ENCODE results near the gene ZNF593OS. TPM values are rescaled to one million over a fixed set of nuclear protein-coding genes. Genes with fewer than 3 reads are reported as not detected.

The ZNF593OS gene
- total RNA-seq, 2 experiments from 2014 or later = not detected

GRCh38 chr1:26212726-26213125 is 41.1 kb upstream of the ZNF593OS start:
- H3K4me3 Mint-ChIP-seq = no peak overlapping the region
- no peak overlapping the region for H3K27ac ChIP-seq (ENCODE audit: low read depth in 1 of 2, low read length in 2 of 2)
- CTCF ChIA-PET = interaction anchor here (2.5 kb wide), 1 partner anchor 21 kb away, joined by 7 read pairs; the partner anchor contains the start of gene CEP85
- H3K4me3 ChIP-seq (ENCODE audit: low read length) = no peak overlapping the region
- H3K27ac Mint-ChIP-seq = no peak overlapping the region
- no peaks in the 10 kb centered on the region for H3K36me3 ChIP-seq (ENCODE audit: insufficient read depth, low read length)
- no peaks in the 10 kb centered on the region for H3K9me3 ChIP-seq (ENCODE audit: control insufficient read depth in 1 of 2, insufficient read depth in 1 of 2, low read length in 2 of 2)
- H3K9me3 Mint-ChIP-seq = no peaks in the 10 kb centered on the region
- TF ChIP-seq CTCF (IDR thresholded peaks at IDR 0.05) = no peak
- no peaks in the 10 kb centered on the region for H3K36me3 Mint-ChIP-seq (ENCODE audit: low read depth)
- no peaks in the 10 kb centered on the region for H3K4me1 Mint-ChIP-seq (ENCODE audit: low read depth)
- DNase-seq (no peak), ATAC-seq (ENCODE audit: poor library complexity) (no peak)
- H3K27me3 Mint-ChIP-seq = no peaks in the 10 kb centered on the region
- POLR2A ChIA-PET = interaction anchor here (1.3 kb wide), 1 partner anchor 11 kb away, joined by 4 read pairs; no protein-coding TSS in a partner anchor
- H3K27me3 ChIP-seq (ENCODE audit: control insufficient read depth in 1 of 2, insufficient read depth in 2 of 2, low read length in 2 of 2) = no peaks in the 10 kb centered on the region
- intact Hi-C loops (cut with DNase I, micrococcal nuclease) = no loop called here
- no peaks in the 10 kb centered on the region for H3K4me1 ChIP-seq (ENCODE audit: insufficient read depth, low read length)

- no peak overlapping the region for H3K4me3 Mint-ChIP-seq
- no peak overlapping the region for H3K4me3 ChIP-seq (ENCODE audit: low read length)
- TF ChIP-seq CTCF (IDR thresholded peaks at IDR 0.05) = no peak
Observed at GRCh38 chr1:26210147-26210870, 38.7 kb upstream of the ZNF593OS start.

GRCh38 chr1:26203642-26204318 is 32.1 kb upstream of the ZNF593OS start:
- H3K27me3 Mint-ChIP-seq = no peaks in the 10 kb centered on the region
- ChIA-PET POLR2A (no interaction called here), CTCF (interaction anchor here (1.2 to 1.4 kb wide), 2 partner anchors 34 to 117 kb away, joined by 3 read pairs; partner anchors contain the start of gene ZNF593)
- H3K9me3 Mint-ChIP-seq = no peaks in the 10 kb centered on the region
- no peak overlapping the region for H3K27ac ChIP-seq (ENCODE audit: low read depth in 1 of 2, low read length in 2 of 2)
- peaks cover 23% of the 10 kb centered on the region for H3K4me1 Mint-ChIP-seq (ENCODE audit: low read depth)
- DNase-seq (no peak), ATAC-seq (ENCODE audit: poor library complexity) (no peak)
- TF ChIP-seq CTCF (IDR thresholded peaks at IDR 0.05) = no peak
- H3K4me3 Mint-ChIP-seq = no peak overlapping the region
- no peaks in the 10 kb centered on the region for H3K9me3 ChIP-seq (ENCODE audit: control insufficient read depth in 1 of 2, insufficient read depth in 1 of 2, low read length in 2 of 2)
- intact Hi-C loops (cut with DNase I, micrococcal nuclease) = no loop called here
- H3K4me1 ChIP-seq (ENCODE audit: insufficient read depth, low read length) = peaks cover 34% of the 10 kb centered on the region
- no peaks in the 10 kb centered on the region for H3K36me3 Mint-ChIP-seq (ENCODE audit: low read depth)
- H3K36me3 ChIP-seq (ENCODE audit: insufficient read depth, low read length) = no peaks in the 10 kb centered on the region
- no peak overlapping the region for H3K4me3 ChIP-seq (ENCODE audit: low read length)
- no peak overlapping the region for H3K27ac Mint-ChIP-seq
- no peaks in the 10 kb centered on the region for H3K27me3 ChIP-seq (ENCODE audit: control insufficient read depth in 1 of 2, insufficient read depth in 2 of 2, low read length in 2 of 2)

More at GRCh38 chr1:26210147-26210870, 38.7 kb upstream of the ZNF593OS start:
- Mint-ChIP-seq H3K36me3 (ENCODE audit: low read depth) (no peaks in the 10 kb centered on the region), H3K4me1 (ENCODE audit: low read depth) (no peaks in the 10 kb centered on the region), H3K9me3 (no peaks in the 10 kb centered on the region), H3K27ac (no peak overlapping the region), H3K27me3 (no peaks in the 10 kb centered on the region)
- H3K4me1 ChIP-seq (ENCODE audit: insufficient read depth, low read length) = no peaks in the 10 kb centered on the region
- ChIA-PET POLR2A (no interaction called here), CTCF (interaction anchor here (0.8 to 1.9 kb wide), 4 partner anchors 8 to 207 kb away, joined by 3 to 6 read pairs (median 6); partner anchors contain the start of genes CEP85 and ZNF593)
- H3K27me3 ChIP-seq (ENCODE audit: control insufficient read depth in 1 of 2, insufficient read depth in 2 of 2, low read length in 2 of 2) = no peaks in the 10 kb centered on the region
- intact Hi-C loops (cut with DNase I, micrococcal nuclease) = no loop called here
- no peaks in the 10 kb centered on the region for H3K9me3 ChIP-seq (ENCODE audit: control insufficient read depth in 1 of 2, insufficient read depth in 1 of 2, low read length in 2 of 2)
- H3K36me3 ChIP-seq (ENCODE audit: insufficient read depth, low read length) = no peaks in the 10 kb centered on the region
- no peak overlapping the region for H3K27ac ChIP-seq (ENCODE audit: low read depth in 1 of 2, low read length in 2 of 2)
- ATAC-seq (ENCODE audit: poor library complexity) (no peak), DNase-seq (no peak)
